B cell (primary cell): ENCODE data around the gene COL4A1.

Experiments
- CTCF ChIP-seq: fragments of 200-600 bp; IDR thresholded peaks from one replicate; pipeline ENCODE4 v1.8.0; 2022; ENCODE audit warnings: antibody characterized with exemption, mild to moderate bottlenecking
- EZH2 ChIP-seq: IDR thresholded peaks from 2 replicates; pipeline ENCODE4 v1.6.1; 2012; ENCODE audit warnings: borderline replicate concordance, low read depth, mild to moderate bottlenecking, moderate library complexity, low read length; ENCODE audit not compliant: insufficient read depth, poor library complexity, severe bottlenecking

DNA sequence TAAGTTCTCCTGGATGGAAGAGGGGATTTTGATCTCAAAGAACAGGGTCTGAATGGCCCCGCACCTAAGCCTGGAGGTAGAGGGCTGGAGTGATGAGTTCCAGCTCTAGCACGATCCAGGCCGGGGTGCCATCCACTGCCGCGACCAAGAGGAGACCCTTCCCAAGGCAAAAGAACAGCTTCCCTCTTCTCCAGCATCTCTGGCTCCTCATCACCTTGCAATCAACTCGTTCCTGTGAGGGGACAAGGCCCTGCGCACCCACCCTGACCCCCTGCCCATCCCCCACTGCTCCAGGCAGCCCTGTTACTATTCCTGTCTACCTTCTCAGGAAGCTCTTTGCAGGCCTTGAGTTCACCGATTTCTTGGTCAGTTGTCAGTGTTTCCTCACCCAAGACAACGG lies 17.8 kb downstream of the COL4A1 start:
- TF ChIP-seq CTCF (no peak), EZH2 (no peak)
